HG02571 (cell line): ENCODE data around the gene SFTA2.
"Not testable (repeated sequence)": the region's sequence is repeated elsewhere in the genome, so short reads cannot be mapped to it uniquely, and the experiment has no call there.

Experiments used
- ATAC-seq: cut with Tn5 transposase; IDR thresholded peaks from one replicate; pipeline ENCODE4 v1.9.1; 2021; ENCODE audit warnings: mild to moderate bottlenecking, moderate library complexity; ENCODE audit not compliant: unreplicated experiment

SFTA2 gene

DNA sequence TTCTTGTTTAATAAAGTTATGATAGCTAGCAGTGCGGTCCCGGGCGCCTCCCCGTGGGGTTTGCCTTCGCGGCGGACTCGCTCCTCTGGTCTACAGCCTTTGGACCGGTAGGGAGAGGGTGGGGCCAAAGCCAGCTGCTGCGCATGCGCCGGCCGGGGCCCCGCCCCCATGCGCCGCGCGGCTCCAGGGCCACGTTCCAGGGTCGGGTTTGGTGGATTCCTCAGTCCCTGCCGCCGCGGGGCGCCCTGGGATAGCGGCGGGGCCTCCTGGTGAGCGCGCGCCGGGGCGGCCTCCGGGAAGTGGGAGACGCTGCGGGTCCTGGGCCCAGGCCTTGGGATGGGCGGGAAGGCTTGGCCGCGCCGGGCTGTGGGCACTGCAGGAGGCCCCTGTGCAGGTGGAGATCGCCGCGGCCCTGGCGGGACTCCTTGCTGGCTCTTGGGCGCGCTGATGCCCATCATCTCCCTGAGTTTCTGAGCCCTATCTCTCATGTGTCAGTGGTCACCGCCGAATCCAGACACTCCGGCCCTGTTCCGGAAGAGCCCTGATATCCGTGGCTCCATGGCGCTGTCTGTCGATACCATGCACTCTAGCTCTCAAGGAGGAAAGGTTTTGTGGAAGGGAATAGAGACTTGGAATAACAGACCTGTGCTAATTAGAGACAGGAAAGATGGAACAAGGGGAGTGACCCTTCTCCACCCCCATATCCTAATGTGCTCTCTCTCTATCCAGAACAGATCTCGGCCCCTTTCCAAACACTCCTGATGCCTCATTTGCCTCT, 17.7 kb downstream of the SFTA2 start, which contains the start of gene VARS2:
VARS2 (plus strand) TSS at position 163 of the 778 bp plus-strand sequence; CDS start at position 762, 599 bp downstream.
- ATAC-seq: peak; percentile 84

DNA sequence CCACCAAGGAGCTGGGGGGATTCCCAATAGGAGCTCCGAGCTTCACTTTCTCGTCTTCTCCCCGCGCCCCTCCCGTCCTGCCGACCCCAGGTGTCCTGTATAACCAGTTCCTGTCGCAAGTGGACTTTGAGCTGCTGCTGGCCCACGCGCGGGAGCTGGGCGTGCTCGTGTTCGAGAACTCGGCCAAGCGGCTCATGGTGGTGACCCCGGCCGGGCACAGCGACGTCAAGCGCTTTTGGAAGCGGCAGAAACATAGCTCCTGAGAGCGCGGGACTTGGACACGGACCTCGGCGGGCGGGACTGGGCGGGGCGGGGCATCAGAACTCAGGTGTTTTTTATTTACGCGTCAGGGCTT, 18.3 kb downstream of the SFTA2 start:
- ATAC-seq: peak; percentile 23

DNA sequence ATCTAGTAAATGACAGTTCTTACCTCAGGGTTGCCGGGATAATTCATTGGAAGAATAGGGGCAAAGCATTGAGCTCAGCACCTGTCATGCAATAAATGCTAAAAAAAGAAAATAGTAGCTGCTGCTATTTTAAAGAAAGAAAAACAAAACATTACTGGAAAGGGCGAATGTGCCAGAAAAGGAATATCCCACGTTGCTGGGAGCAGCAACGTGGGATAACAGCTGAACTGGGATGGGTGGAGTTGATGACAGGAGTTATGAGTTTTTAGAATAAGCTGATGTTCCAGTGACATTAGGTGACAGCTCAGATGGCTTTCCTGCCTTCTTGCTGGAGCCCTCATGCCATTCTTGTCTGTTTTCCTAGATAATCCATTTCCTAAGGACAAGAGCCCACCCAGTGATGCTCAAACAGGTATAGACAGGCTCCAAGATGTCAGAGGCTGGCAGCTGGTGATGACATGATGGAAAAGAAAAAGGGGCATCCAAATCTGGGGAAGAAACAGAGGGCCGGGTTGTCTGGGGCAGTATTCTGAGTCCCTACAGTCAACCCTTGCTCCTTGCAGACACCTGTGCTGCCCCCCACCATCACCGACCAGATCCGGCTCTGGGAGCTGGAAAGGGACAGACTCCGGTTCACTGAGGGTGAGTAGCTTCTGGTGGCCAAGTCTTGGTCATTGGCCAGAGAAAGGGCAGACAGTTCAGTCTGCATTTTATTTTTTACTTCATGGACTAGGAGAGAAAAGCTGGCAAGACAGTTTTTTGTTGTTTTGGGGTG, 19.0 kb downstream of the SFTA2 start:
- ATAC-seq: no peak

GRCh38 chr6:30910473-30910872, 21.5 kb downstream of the SFTA2 start:
- not testable (repeated sequence) for ATAC-seq

DNA sequence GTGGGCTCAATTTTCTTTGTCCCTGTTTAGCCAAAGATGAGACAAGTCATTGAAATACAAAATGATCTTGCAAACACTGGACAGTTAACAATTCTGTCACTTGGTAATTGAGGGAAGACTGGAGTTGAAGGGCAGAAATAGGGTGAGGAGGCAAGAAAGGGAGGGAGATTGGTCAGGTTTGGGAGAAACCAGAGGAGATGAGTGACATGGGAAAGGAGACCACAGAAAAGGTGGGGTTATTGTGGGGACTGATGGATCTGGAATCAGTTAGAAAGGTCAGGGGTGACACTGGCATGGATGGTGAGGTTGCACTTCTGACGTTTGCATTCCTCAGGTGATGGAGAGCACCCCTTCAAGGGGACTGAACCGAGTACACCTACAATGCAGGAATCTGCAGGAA, 23.3 kb downstream of the SFTA2 start:
- ATAC-seq: no peak

DNA sequence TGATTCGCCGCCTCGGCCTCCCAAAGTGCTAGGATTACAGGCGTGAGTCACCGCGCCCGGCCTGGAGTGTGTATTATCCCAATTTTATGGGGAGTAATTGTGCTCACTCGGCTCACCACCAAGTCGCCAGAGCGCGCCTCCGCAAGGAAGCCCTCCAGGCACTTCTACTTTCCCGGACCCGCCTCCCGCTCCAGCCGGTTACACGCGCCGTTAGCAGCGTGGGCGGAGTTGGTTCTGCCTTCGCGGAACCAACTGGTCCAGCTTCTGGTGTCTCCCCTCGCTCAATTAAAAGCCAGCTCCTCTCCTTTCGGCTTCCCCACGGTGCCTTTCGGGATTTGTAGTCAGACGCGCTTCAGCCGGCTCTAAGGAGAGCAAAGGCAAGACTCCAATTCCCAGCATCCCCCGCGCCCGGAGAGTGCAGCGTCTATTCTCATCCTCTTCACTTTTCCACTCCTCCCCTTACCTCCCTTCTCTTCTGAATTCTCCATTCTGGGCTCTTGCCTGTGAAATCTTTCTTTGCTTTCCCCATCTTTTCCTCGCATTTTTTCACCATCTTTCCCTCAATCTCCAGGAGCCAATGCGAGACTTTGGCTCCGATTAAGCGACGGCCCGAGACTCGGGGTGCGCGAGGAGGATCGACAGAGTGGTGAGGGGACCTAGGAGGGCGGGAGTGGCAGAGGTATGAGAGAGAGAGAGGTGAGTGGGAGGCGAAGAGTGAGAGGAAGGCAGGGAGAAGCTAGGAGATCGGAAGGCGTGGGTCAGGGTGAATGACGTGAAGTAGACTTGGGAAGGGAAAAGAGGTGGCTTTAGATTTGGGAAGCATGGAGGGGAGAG, 24.0 kb downstream of the SFTA2 start, which contains the start of gene GTF2H4:
GTF2H4 (plus strand) TSS at position 450 of the 834 bp plus-strand sequence.
- ATAC-seq: peak; percentile 97

DNA sequence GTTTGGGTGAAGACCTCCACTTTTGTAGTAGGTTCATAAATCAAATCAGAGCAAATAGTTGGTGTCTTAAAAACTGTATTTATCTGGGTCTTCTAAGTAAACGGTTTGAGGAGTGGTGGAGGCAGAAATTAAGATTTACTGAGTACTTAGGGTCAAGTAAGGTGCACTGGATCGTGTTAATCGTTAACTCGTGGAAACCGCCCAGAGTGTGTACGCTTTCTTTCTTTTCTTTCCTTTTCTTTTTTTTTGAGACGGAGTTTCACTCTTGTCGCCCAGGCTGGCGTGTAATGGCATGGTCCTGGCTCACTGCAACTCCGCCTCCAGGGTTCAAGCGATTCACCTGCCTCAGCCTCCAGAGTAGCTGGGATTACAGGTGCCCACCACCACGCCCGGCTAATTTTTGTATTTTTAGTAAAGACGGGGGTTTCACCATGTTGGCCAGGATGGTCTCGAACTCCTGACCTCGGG, 24.6 kb downstream of the SFTA2 start:
- ATAC-seq: not testable (repeated sequence)

GRCh38 chr6:30903236-30903635, 28.7 kb downstream of the SFTA2 start:
- no peak for ATAC-seq

- ATAC-seq: no peak
These were observed 29.3 kb downstream of the SFTA2 start for GRCh38 chr6:30902709-30903108.

GRCh38 chr6:30902196-30902595, 29.8 kb downstream of the SFTA2 start:
- ATAC-seq: not testable (repeated sequence)

GRCh38 chr6:30901436-30901835, 30.5 kb downstream of the SFTA2 start:
- no peak for ATAC-seq

DNA sequence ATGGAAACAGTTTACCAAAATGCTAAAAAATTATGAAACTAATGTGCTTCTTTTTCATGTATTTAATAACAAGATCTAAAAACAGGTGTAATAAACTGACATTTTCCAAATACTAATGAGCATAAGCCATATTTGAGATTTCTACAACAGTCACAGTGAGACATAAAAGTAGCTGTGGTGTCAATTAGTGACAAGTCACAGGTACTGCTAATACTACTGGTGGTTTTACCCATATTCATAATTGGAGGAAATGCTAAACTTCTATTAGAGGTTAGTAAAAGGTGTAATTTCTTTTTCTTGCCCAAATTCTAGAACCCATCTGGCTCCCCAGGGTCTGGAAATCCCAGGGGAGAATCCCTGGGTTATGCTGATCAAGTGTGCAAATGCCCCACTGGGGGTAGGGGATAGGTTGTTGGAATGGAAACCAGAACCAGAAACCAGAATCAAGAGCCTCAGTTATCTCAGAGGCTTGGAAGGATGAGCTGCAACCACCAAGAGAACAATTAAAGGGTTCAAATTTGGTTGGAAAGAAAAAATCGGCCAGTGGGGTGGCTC, 31.0 kb downstream of the SFTA2 start:
- no peak for ATAC-seq

DNA sequence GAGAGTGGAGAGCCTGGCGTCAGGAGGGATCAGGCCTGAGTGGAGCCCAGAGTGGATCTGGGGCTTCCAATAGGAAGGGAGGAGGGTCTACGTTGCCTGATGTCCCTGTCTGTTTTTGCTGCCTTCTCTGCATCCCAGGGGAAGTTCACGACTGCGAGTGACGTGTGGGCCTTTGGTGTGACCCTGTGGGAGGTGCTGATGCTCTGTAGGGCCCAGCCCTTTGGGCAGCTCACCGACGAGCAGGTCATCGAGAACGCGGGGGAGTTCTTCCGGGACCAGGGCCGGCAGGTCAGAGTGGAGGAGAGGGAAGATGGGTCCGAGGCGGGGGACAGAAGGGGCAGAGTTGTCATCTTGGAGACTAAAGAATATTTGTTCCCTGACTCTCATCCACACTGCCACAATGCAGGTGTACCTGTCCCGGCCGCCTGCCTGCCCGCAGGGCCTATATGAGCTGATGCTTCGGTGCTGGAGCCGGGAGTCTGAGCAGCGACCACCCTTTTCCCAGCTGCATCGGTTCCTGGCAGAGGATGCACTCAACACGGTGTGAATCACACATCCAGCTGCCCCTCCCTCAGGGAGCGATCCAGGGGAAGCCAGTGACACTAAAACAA, 33.1 kb downstream of the SFTA2 start:
- ATAC-seq: no peak

DNA sequence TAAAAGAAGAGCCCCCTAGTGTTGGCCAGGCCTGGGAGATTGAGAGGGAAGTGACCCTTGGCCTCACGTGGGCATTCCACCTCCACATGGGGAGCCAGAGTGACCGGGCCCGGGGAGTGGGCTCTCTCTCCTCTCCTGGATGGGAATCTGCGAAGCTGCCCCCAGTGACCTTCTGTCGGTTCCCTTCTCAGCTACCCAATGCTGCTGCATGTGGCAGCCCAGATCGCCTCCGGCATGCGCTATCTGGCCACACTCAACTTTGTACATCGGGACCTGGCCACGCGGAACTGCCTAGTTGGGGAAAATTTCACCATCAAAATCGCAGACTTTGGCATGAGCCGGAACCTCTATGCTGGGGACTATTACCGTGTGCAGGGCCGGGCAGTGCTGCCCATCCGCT, 34.1 kb downstream of the SFTA2 start:
- no peak for ATAC-seq

DNA sequence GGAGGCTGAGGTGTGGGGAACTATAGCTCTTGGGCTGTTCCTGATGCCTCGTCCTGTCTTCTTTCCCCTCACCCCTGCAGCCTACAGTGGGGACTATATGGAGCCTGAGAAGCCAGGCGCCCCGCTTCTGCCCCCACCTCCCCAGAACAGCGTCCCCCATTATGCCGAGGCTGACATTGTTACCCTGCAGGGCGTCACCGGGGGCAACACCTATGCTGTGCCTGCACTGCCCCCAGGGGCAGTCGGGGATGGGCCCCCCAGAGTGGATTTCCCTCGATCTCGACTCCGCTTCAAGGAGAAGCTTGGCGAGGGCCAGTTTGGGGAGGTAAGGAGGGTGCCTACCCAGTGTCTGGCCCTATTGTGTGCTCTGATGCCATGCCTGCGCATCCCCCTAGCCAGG, 35.4 kb downstream of the SFTA2 start:
- ATAC-seq: no peak

DNA sequence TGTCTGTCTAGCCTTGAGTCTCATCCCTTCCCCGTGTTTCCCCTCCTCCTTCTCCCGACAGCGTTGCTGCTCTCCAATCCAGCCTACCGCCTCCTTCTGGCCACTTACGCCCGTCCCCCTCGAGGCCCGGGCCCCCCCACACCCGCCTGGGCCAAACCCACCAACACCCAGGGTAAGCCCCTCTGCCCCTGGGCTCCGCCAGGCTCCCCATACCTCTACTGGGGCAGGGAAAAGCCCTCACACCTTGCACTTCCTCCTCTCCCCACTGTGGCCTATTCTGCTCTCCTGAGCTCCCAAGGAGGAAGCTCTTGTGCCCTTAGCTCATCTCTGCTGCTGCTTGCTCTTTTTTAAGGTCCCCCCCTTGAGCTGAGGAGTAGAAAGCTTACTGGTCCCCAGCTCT, 36.6 kb downstream of the SFTA2 start:
- ATAC-seq: no peak

- ATAC-seq: no peak
These were observed 37.0 kb downstream of the SFTA2 start for GRCh38 chr6:30894935-30895334.

DNA sequence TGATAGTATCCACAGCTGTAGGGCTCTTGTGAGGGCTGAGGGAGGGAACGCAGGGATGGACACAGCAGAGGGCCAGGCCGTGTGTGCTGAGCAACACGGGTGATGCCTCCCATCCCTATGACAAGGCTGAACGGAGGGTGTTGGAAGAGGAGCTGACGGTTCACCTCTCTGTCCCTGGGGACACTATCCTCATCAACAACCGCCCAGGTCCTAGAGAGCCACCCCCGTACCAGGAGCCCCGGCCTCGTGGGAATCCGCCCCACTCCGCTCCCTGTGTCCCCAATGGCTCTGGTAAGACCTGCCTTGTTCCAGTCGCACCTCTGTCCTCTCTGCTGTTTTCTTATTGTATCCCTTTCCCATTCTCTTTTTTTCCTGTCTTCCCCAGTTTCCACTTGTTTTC, 37.6 kb downstream of the SFTA2 start:
- ATAC-seq: no peak

DNA sequence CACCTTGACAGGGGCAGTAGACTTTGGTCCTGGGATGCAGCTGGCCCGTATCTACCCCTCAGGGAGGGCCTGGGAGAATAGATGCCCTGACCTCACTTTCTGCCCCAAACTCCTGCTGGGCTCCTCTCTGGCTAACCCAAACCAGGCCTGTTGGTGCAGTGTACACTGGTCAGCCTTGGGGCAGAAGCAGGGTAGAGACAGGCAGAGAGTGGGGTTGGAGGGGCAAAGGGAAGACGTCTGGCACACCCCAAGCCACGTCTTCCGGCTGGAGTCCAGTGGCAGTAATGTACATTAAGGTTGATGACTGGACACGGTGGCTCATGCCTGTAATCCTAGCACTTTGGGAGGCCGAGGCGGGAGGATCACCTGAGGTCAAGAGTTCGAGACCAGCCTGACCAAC, 38.3 kb downstream of the SFTA2 start:
- no peak for ATAC-seq

GRCh38 chr6:30893001-30893591, 38.9 kb downstream of the SFTA2 start:
- ATAC-seq: no peak
